K562 (cell line): ENCODE measurements around the gene ACACB. TPM values are rescaled to one million over a fixed set of nuclear protein-coding genes. Genes with fewer than 3 reads are reported as not detected.

Experiments
- ARHGAP35 ChIP-seq: fragments of 450-650 bp; IDR thresholded peaks from 2 replicates; pipeline ENCODE4 v1.6.1; 2018; ENCODE audit not compliant: partially characterized antibody
- CBFA2T2 ChIP-seq: fragments of 450-650 bp; conservative IDR thresholded peaks from 2 replicates; pipeline ENCODE4 v1.6.1; 2017; ENCODE audit warnings: mild to moderate bottlenecking
- ETS2 ChIP-seq: IDR thresholded peaks from 2 replicates; pipeline ENCODE4 v1.6.1; 2016; ENCODE audit warnings: borderline replicate concordance, missing genetic modification characterization, mild to moderate bottlenecking, moderate library complexity, missing compliant biosample characterization; ENCODE audit not compliant: poor library complexity, severe bottlenecking
- GTF2B ChIP-seq: IDR thresholded peaks from 2 replicates; pipeline ENCODE4 v1.6.1; 2011; ENCODE audit not compliant: insufficient read length; ENCODE audit errors: extremely low read depth
- HCFC1 ChIP-seq: IDR thresholded peaks from 2 replicates; pipeline ENCODE4 v1.6.1; 2012; ENCODE audit warnings: low read depth, low read length, improper control_type of control experiment
- LCOR ChIP-seq: sonication (generic); formaldehyde crosslinking; IDR thresholded peaks from 2 replicates; pipeline ENCODE4 v1.8.0; 2022; ENCODE audit warnings: mild to moderate bottlenecking, missing genetic modification reagents
- MECOM ChIP-seq: fragments of 250-450 bp; sonication (Bioruptor Pico); IDR thresholded peaks from 2 replicates; pipeline ENCODE4 v1.8.0; 2022; ENCODE audit warnings: inconsistent platforms
- MEIS2 ChIP-seq: fragments of 450-650 bp; IDR thresholded peaks from 2 replicates; pipeline ENCODE4 v1.6.1; 2014; ENCODE audit warnings: mild to moderate bottlenecking; ENCODE audit not compliant: partially characterized antibody
- NUFIP1 ChIP-seq: fragments of 450-650 bp; IDR thresholded peaks from 2 replicates; pipeline ENCODE4 v1.6.1; 2018; ENCODE audit not compliant: partially characterized antibody
- POLR2A ChIP-seq: fragments of 450-650 bp; conservative IDR thresholded peaks from 2 replicates; pipeline ENCODE4 v1.6.1; 2016
- PYGO2 ChIP-seq: fragments of 450-650 bp; IDR thresholded peaks from 2 replicates; pipeline ENCODE4 v1.6.1; 2016; ENCODE audit warnings: mild to moderate bottlenecking, missing genetic modification characterization, moderate library complexity, missing compliant biosample characterization
- RBM22 ChIP-seq: fragments of 200-400 bp; formaldehyde crosslinking; IDR thresholded peaks from 2 replicates; pipeline ENCODE4 v1.6.1; 2018; ENCODE audit warnings: low read length, low read depth; ENCODE audit not compliant: poor library complexity, severe bottlenecking
- SRSF9 ChIP-seq: fragments of 200-400 bp; formaldehyde crosslinking; IDR thresholded peaks from 2 replicates; pipeline ENCODE4 v1.6.1; 2017; ENCODE audit warnings: low read depth, low read length, borderline replicate concordance
- TFAM ChIP-seq: fragments of 250-450 bp; sonication (Bioruptor Pico); conservative IDR thresholded peaks from 2 replicates; pipeline ENCODE4 v1.5.0; 2021; ENCODE audit warnings: mild to moderate bottlenecking, moderate library complexity
- ZNF436 ChIP-seq: fragments of 250-450, 450-650 bp; sonication (Bioruptor Pico); formaldehyde crosslinking; IDR thresholded peaks from 2 replicates; pipeline ENCODE4 v1.7.0; 2020; ENCODE audit warnings: mild to moderate bottlenecking
- ZNF518B ChIP-seq: fragments of 250-450 bp; sonication (Bioruptor Pico); IDR thresholded peaks from 2 replicates; pipeline ENCODE4 v1.5.0; 2021; ENCODE audit warnings: mild to moderate bottlenecking, moderate library complexity
- ZNF644 ChIP-seq: fragments of 200-800 bp; sonication (Bioruptor generic); IDR thresholded peaks from 2 replicates; pipeline ENCODE4 v1.6.1; 2016; ENCODE audit warnings: low read depth, missing genetic modification characterization, missing compliant biosample characterization
- ZNF695 ChIP-seq: fragments of 450-650 bp; formaldehyde crosslinking; IDR thresholded peaks from 2 replicates; pipeline ENCODE4 v1.4.0; 2020; ENCODE audit warnings: mild to moderate bottlenecking, moderate library complexity
- polyA plus RNA-seq, 8 experiments: library from polyadenylated mRNA; depleted of rRNA in 4 of 8; stranded (reverse) in 5 of 8; unstranded in 3 of 8; fragments of >200 nt; fragmentation: Nextera tagmentation in 2 of 8; fragmentation: Illumina TruSeq in 1 of 8; extraction: Ambion mirVana in 2 of 8; extraction: Trizol in 1 of 8; gene quantifications; 2 replicates each; pipeline versions ENCODE4 v1.2.1 to v1.2.3, GENCODE V29; 2011 to 2014; ENCODE audit warnings: inconsistent platforms in 1 of 8, missing spikeins in 1 of 8
- total RNA-seq, 7 experiments: library from RNA; depleted of rRNA in 6 of 7; stranded (reverse); fragments of >200 nt in 6 of 7; fragmentation: Illumina TruSeq in 2 of 7; extraction: Trizol in 2 of 7; gene quantifications; 2 replicates each; pipeline versions ENCODE4 v1.2.1 to v1.2.3, GENCODE V29; 2011 to 2021; ENCODE audit warnings: low replicate concordance in 1 of 7
- TF ChIP-seq, protein P1 (sequence below): fragments of 450-650 bp; IDR thresholded peaks from 2 replicates; pipeline ENCODE4 v1.6.1; 2017; ENCODE audit warnings: antibody characterized with exemption, mild to moderate bottlenecking
- TF ChIP-seq, protein P2 (sequence below): fragments of 450-650 bp; formaldehyde crosslinking; IDR thresholded peaks from 2 replicates; pipeline ENCODE4 v1.4.0; 2022; ENCODE audit warnings: mild to moderate bottlenecking, moderate library complexity

Gene ACACB
- total and polyA plus RNA-seq, 9 of the 15 experiments (the other 6 are each of a cell fraction or from before 2014, with no cell fraction given) = 0.10 to 2.5 (median 0.83) TPM

GRCh38 chr12:109173443-109174240, 57.3 kb downstream of the ACACB start (continued):
- TF ChIP-seq ZNF644 (tag) (peak; percentile 73; the same call in 1 of the 2 replicates), POLR2A (no peak), TFAM (CRISPR knock-in tag) (no peak), RBM22 (no peak), LCOR (CRISPR knock-in tag) (no peak), ARHGAP35 (no peak), CBFA2T2 (no peak), SRSF9 (no peak), GTF2B (no peak), ZNF436 (CRISPR knock-in tag) (no peak), ZNF518B (CRISPR knock-in tag) (no peak), NUFIP1 (no peak), PYGO2 (tag) (no peak), ZNF695 (no peak), ETS2 (tag) (no peak), HCFC1 (no peak), MEIS2 (peak; percentile 56), MECOM (peak; percentile 72)
- TF ChIP-seq, protein P1, sequence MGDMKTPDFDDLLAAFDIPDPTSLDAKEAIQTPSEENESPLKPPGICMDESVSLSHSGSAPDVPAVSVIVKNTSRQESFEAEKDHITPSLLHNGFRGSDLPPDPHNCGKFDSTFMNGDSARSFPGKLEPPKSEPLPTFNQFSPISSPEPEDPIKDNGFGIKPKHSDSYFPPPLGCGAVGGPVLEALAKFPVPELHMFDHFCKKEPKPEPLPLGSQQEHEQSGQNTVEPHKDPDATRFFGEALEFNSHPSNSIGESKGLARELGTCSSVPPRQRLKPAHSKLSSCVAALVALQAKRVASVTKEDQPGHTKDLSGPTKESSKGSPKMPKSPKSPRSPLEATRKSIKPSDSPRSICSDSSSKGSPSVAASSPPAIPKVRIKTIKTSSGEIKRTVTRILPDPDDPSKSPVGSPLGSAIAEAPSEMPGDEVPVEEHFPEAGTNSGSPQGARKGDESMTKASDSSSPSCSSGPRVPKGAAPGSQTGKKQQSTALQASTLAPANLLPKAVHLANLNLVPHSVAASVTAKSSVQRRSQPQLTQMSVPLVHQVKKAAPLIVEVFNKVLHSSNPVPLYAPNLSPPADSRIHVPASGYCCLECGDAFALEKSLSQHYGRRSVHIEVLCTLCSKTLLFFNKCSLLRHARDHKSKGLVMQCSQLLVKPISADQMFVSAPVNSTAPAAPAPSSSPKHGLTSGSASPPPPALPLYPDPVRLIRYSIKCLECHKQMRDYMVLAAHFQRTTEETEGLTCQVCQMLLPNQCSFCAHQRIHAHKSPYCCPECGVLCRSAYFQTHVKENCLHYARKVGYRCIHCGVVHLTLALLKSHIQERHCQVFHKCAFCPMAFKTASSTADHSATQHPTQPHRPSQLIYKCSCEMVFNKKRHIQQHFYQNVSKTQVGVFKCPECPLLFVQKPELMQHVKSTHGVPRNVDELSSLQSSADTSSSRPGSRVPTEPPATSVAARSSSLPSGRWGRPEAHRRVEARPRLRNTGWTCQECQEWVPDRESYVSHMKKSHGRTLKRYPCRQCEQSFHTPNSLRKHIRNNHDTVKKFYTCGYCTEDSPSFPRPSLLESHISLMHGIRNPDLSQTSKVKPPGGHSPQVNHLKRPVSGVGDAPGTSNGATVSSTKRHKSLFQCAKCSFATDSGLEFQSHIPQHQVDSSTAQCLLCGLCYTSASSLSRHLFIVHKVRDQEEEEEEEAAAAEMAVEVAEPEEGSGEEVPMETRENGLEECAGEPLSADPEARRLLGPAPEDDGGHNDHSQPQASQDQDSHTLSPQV = peak; percentile 67
- TF ChIP-seq, protein P2, sequence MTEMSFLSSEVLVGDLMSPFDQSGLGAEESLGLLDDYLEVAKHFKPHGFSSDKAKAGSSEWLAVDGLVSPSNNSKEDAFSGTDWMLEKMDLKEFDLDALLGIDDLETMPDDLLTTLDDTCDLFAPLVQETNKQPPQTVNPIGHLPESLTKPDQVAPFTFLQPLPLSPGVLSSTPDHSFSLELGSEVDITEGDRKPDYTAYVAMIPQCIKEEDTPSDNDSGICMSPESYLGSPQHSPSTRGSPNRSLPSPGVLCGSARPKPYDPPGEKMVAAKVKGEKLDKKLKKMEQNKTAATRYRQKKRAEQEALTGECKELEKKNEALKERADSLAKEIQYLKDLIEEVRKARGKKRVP = peak; percentile 95
